SU-DHL-6 (cell line): Measurements from ENCODE around the gene GRM1.

Source experiments
- CTCF ChIP-seq: fragments of 200-600 bp; sonication (generic); IDR thresholded peaks from one replicate; pipeline ENCODE4 v1.5.1; 2017; ENCODE audit warnings: antibody characterized with exemption, mild to moderate bottlenecking, low read length, moderate library complexity; ENCODE audit not compliant: insufficient read depth, poor library complexity, severe bottlenecking
- EZH2phosphoT487 ChIP-seq: fragments of 200-600 bp; sonication (generic), shearing (Covaris generic); conservative IDR thresholded peaks from 2 replicates; pipeline ENCODE4 v1.6.1; 2018; ENCODE audit warnings: mild to moderate bottlenecking, antibody characterized with exemption, low read length, moderate library complexity, mixed read lengths

GRCh38 chr6:146219101-146219500, 190.2 kb downstream of the GRM1 start:
- TF ChIP-seq CTCF (no peak), EZH2phosphoT487 (no peak)
